ENCODE results near the gene EIF2AK3.
"Not testable (repeated sequence)": the region's sequence is repeated elsewhere in the genome, so short reads cannot be mapped to it uniquely, and the experiment has no call there.

The EIF2AK3 gene

GRCh38 chr2:88627055-88627855 lies at the start of gene EIF2AK3:
Gene EIF2AK3, minus strand, starts transcription at chr2:88627464. Its CDS starts 190 bp downstream, at chr2:88627274.
- DNase-seq (ENCODE audit: low read depth, low spot score): peak; percentile 100

- no peak for DNase-seq (ENCODE audit: low read depth, low spot score)
Measured at GRCh38 chr2:88673363-88673762, 46.1 kb upstream of the EIF2AK3 start.

- no peak for DNase-seq (ENCODE audit: low read depth, low spot score)
Measured at GRCh38 chr2:88671786-88672427, 44.6 kb upstream of the EIF2AK3 start.

DNA sequence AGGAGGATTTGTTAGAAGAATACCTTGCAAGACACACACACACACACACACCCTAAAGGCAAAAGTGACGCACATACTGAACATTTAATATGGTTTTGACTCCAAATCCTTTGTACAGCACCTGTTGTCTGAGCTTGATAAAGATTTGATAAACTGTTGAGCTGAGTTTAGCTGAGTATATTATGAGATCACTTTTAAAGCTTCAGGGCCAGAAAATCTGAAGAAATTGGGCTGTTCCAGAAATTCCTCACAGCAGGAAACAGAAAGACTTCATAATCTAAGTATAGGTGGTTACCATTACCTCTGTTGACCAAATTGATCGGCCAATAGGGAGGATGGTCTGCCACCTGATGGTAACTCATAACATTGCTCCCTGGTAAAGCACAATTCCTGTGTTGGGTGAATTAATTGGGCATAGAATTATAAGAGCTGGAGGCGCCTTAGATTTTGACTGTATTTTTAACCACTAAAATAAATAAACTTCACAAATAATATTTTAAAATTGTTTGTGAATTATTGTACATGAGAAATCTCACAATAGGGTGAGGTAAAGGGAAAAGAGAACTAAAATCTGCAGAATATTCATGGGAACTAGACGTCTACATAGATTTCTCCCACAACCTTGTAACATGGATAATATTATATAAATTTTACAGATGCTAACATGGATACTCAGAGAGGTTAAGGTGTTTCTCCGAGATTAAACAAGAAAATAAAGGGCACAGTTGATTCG lies 42.4 kb upstream of the EIF2AK3 start:
- DNase-seq (ENCODE audit: low read depth, low spot score): no peak

DNA sequence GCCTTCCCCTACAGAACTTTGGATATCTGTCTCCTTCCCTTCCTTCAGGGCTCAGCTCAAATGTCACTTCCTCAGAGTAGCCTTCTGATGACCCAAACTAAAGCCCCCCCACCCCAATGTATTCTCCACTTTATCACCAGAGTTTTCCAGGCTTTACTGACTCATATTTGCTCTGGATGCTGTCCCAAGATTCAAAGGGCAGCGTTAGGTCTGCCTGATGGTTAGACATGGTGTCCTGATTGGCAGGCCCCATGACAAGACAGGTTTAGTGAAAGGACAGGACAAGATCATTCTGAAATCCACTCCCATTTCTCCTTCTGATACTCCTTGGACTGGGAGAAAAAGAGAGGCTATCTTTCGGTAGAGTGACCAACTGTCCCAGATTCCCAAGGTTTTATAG lies 41.6 kb upstream of the EIF2AK3 start:
- no peak for DNase-seq (ENCODE audit: low read depth, low spot score)

DNA sequence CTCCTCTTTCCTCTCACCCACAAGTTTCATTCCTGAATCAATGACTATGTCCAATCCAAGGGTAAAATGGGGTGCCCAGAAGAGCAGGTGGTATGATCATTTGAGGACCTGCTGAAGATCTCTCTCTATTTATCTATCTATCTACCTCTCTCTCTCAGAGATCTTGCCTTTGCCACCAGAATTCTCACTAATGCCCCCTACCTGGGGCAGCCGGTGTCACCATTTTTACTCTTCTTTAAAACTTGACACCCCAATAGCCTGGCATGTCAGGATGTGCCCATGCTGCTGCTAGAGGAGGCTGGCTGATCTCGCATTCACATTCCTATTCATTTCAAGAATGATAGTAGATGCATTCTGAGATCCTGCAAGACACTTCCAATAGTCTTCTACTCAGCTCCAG lies 40.0 kb upstream of the EIF2AK3 start:
- no peak for DNase-seq (ENCODE audit: low read depth, low spot score)

DNA sequence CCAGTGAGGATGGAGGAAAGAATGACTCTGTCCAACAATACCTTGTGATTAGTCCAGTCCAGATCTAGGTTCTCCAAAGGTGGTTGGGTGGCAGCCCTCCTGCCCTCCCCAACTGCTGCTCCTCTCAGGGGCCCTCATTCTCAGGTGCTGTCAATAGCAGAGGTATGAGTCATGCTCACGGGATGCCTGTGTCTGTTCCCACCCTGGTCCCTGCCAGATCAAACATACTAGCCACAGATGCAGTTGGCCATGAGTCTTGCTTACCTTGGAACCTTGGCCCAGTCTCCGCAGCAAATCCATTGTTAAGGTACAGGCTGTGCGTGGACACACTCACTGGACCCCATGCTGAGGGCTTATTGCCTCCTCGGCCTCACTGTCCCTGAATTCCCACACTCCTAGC lies 39.3 kb upstream of the EIF2AK3 start:
- DNase-seq (ENCODE audit: low read depth, low spot score): no peak

DNA sequence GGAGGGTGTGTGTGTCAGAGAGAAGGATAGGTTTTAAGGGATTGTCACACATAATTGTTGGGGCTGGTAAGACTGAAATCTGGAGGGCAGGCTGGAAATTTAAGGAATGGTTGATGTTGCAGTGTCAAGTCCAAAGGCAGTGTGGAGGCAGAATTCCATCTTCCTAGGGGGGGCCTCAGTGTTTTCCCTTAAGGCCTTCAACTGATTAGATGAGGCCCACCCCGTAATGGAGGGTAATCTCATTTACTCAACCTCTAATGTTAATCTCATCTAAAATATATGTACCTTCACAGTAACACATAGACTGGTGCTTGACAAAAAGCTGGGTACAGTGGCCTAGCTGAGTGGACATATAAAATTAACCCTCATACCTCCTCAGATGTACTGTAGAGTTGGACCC lies 33.4 kb upstream of the EIF2AK3 start:
- no peak for DNase-seq (ENCODE audit: low read depth, low spot score)

- DNase-seq (ENCODE audit: low read depth, low spot score): no peak
Measured at GRCh38 chr2:88659538-88659915, 32.3 kb upstream of the EIF2AK3 start.

GRCh38 chr2:88658881-88659537 lies 31.7 kb upstream of the EIF2AK3 start:
- no peak for DNase-seq (ENCODE audit: low read depth, low spot score)

DNA sequence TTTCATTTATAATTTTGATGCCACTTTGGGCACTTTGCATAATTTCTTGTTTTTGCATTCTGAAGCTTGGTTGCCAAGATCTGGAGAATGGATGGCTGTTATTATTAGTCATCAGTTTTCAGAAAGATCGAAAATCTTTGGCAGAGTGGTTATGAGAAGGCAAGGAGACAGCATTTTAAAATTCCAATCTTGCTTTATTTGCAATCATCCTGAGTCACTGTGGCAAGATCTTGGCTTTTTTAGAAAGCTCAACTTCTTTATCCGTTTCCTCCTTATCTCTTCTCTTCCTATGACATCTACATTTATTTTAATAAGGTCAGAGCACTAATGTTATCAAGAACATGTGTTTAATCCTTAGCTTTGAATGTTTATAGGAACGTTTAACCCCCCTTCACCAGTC lies 31.1 kb upstream of the EIF2AK3 start:
- no peak for DNase-seq (ENCODE audit: low read depth, low spot score)

DNA sequence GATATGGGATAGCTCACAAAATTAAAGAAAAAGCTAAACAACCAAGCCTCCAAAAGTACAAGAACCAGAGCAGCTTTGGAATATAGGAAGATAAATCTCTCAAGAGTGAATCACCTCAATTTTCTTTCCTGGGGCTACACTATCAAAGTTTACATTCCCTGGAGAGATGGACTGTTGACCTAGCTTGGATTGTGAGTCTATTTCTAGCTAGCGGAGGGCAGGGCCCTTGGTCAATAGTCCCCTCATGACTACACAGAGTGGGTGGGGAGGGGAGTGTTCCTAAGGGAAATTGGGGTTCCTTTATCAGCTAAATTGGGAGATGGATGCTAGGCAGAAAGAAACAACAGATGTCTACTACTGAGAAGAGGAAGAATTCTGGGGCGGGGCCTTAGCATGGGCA lies 29.9 kb upstream of the EIF2AK3 start:
- no peak for DNase-seq (ENCODE audit: low read depth, low spot score)

DNA sequence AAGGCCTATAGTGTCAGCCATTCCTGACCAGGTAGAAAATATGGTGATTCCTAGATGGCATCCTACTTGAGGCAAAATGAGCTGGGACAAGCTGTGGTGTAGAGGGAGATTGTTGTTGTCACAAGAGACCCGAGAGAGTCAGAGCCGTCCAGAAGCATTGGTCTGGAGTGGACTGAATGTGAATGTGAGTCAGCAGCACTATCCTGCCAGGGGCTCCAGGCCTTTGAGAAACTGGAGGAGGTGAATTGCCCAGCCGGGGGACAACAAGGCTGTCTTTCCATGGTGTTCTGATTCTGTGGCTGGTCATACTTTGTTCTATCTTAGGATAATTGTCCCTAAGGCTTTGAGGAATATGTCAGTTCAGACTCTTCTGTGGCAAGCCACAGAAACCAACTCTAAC lies 29.4 kb upstream of the EIF2AK3 start:
- DNase-seq (ENCODE audit: low read depth, low spot score): no peak

- no peak for DNase-seq (ENCODE audit: low read depth, low spot score)
Measured at GRCh38 chr2:88654714-88655113, 27.4 kb upstream of the EIF2AK3 start.

- DNase-seq (ENCODE audit: low read depth, low spot score): no peak
Measured at GRCh38 chr2:88651646-88652045, 24.4 kb upstream of the EIF2AK3 start.

- DNase-seq (ENCODE audit: low read depth, low spot score): not testable (repeated sequence)
Measured at GRCh38 chr2:88645291-88645882, 18.1 kb upstream of the EIF2AK3 start.

GRCh38 chr2:88642278-88642677 lies 15.0 kb upstream of the EIF2AK3 start:
- DNase-seq (ENCODE audit: low read depth, low spot score): no peak

- DNase-seq (ENCODE audit: low read depth, low spot score): no peak
Measured at GRCh38 chr2:88641330-88641729, 14.1 kb upstream of the EIF2AK3 start.

- DNase-seq (ENCODE audit: low read depth, low spot score): no peak
Measured at GRCh38 chr2:88639865-88640264, 12.6 kb upstream of the EIF2AK3 start.

DNA sequence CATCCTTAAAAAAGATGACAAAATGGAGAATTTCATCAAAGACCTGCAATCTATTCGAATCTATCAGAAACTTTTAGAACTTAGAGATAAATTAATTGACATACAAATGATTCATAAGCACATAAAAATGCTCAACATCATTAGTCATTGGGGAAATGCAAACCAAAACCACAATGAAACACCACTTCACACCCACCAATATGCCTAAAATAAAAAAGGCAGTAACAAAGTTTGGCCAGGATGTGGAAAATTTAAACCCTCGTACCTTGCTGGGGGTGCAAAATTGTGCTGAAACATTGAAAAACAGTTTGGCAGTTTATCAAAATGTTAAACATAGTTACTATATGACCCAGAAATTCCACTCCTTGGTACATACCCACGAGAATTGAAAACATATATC lies 11.5 kb upstream of the EIF2AK3 start:
- no peak for DNase-seq (ENCODE audit: low read depth, low spot score)

- no peak for DNase-seq (ENCODE audit: low read depth, low spot score)
Measured at GRCh38 chr2:88638123-88638650, 10.9 kb upstream of the EIF2AK3 start.
